ENCODE results near the gene CNOT10.

The CNOT10 gene

DNA sequence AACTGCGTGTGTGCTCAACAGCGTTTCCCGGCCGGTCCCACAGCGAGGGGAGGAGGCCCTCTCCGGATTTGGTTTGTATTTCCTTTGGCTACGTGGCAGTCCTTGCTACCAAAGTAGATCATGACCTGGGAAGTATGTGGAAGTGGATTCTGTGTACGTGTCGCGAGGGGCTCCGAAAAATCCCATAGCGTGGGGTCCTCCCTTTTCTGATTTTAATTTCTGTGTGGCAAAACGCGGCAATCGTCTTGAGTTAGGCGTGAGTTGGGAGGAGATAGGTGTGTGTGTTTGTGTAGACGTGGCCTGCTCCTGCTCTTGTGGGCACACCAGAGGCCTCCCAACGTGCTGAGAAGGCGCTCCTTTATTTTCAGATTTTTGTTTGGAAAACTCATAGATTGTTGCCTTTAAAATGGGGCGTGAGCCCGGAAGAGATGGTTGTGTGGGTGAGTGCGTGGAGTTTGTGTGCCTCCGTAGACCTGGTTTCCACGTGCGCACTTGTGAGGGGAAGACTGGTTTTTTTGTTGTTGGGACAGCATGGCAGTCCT lies 134.1 kb downstream of the CNOT10 start:
- no peak for DNase-seq (ENCODE audit: low read depth)

DNA sequence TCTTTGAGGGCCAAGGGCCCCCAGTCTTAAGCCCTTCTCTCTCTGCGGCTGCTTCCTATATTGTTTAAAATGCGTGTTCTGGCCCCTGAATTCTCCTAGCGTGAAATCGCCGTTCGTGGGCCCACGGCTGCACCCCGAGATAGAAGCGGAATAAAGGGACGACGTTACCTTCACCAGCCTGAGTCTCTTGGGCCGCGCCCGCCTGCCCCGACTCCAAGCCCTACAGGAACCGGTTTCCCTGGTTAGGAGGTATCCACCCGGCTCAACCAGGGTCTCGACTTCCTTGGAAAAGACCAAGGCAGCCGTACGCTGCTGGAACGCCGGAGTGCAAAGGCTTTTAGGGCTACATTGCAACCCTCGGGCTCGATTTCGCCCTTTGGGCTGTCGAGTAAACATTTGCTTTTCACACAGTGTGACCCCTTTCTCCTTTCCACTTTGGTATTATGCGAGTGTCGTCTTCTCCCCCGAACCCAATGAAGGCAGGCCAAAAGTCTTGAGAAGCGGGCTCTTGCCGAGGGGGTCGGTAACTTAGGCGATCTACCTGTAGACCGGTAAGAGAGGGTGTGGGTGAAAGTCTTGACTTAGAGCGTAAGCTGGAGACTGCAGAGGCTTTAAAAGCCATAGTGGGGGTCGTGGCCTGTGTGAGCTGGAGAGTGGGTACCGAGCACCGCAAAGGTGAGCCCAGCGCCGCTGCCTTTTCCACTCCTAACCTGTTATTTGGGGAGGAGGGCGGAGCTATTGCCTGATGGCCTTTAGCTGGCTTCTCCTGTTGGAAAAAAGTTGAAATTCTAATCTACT lies 134.8 kb downstream of the CNOT10 start:
- DNase-seq (ENCODE audit: low read depth), result no peak

DNA sequence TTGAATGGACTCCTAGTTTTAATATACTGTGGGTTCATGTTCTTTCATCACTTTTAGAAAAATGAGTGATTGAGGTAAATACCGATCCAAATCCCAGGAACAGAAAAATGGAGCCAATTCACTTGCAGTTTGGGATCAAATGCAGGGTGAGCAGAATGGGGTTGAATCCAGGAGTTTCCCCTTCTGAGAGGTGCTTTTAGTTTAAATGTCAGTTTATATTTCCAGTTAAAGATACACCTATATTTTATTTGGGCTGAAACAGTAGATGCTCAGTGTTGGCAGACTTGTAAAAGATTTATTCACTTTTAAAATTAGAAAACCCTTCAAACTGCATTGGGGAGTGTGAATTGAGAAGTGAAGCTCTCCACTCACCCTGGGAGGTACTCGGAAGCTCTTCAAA lies 135.4 kb downstream of the CNOT10 start:
- no peak for DNase-seq (ENCODE audit: low read depth)

DNA sequence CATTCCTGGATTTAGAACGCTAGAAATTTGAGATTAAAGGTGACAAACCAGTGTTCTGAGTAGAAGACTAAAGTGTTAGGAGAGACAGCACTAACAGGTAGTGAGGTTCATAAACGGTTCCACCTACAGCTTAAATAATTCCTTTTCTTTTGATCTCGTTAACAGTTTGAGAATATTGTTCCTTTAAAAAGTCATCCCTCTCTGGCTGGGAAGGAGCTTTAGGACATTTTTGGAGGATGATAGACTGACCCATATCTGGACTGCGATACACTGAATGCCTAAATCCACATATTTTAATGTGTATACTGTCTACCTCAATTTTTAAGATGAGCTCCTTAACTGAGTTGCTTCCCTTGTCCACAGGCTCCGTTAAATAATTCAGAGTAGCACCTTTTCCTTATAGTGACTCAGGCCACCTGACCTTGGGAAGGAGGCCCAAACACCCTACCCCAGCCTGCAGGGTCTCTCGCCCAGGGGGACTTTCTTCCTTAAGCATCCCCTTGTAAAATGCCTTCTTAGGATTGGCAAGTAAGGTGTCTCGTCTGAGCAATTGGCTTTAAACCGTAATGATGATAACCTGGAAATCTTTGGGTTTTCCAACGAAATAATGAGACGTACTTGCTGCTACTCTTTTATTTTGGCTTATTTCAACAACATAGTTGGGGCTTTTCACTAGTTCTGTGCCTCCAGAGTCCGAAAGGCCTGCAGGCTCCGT lies 136.1 kb downstream of the CNOT10 start:
- no peak for DNase-seq (ENCODE audit: low read depth)

DNA sequence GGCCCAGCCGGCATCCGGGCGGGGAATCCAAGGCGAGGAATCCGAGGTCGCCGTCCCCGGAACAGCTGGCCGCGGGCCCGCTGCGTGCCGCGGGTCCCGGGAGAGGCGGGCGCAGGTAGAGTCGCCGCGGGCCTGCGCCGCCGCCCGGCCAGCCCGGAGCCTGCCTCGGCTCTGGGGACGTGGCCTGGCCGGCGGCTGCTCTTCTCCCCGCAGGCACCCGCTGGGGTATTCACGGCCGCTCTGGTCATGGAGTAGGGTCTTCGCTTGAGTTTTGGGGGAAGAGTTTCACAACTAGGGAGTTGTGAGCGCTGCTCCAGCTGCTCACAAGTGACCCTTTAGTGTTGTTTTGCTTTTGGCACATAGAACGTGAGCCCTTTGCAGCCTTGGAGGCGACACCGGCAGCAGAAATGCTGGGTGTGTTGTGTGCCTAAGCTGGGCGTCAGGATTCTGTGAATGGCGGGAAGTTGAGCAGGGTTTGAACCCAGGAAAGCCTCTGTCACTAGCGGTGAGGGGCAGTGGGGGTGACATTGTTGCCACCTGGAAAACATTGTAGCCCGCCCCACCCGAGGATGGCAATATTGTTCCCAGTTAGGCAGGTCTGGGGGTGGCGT lies 136.8 kb downstream of the CNOT10 start:
- DNase-seq (ENCODE audit: low read depth), result no peak

DNA sequence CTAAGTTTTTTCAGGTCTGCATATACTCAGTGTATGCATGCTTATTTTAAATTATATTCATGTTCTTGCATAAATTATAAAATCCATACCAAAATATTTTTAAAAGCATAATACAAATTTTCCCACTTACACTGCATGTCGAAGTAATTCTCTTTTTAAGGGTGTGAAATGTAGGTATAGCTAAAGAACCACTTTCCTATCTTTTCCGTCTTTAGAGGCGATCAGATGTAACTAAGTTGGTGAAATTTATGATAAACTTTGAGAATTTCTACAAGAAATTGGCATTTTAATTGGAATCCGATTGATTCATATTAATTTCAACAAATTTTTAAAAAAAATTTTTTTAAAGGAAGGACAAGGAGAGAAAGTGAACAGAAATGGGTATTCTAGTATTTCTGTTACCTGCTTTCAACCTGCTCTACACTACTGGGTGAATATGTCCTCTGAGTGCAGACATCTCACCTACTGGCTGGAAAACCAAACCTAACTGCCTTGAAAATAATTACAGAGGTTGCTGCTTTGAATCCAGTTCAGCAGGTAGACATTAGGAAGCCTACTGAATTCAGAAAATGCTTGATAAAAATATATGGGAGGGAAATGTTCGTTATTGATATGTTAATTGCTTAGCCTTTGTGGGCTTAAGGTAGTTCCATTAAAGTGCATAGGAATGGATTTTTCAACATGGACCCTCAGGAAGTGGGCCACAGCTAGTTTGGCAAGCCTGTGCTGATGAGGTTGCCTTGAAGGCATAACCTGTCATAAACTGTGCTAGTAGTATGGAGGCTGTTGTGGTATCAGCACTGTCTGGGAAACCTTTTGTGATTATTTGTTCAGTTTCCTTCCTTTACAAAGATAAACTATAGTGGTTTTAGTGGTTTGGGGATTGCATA lies 137.9 kb downstream of the CNOT10 start:
- no peak for DNase-seq (ENCODE audit: low read depth)
